GM18520 (cell line): ENCODE data around the gene GNAQ.

Experiments
- ATAC-seq: cut with Tn5 transposase; IDR thresholded peaks from one replicate; pipeline ENCODE4 v1.9.1; 2021; ENCODE audit not compliant: unreplicated experiment

The GNAQ gene

GRCh38 chr9:78031893-78032729 lies 500 bp upstream of the GNAQ start:
- ATAC-seq, result no peak

- no peak for ATAC-seq
Observed at GRCh38 chr9:78030553-78031443, 813 bp downstream of the GNAQ start.

- no peak for ATAC-seq
Observed at GRCh38 chr9:78030296-78030552, 1.4 kb downstream of the GNAQ start.

- ATAC-seq, result no peak
Observed at GRCh38 chr9:78029551-78030295, 1.9 kb downstream of the GNAQ start.

- no peak for ATAC-seq
Observed at GRCh38 chr9:78028926-78029325, 2.7 kb downstream of the GNAQ start.

GRCh38 chr9:78026947-78027346 lies 4.7 kb downstream of the GNAQ start:
- ATAC-seq, result no peak

- no peak for ATAC-seq
Observed at GRCh38 chr9:78026416-78026815, 5.2 kb downstream of the GNAQ start.

- no peak for ATAC-seq
Observed at GRCh38 chr9:78025186-78025585, 6.4 kb downstream of the GNAQ start.

- ATAC-seq, result no peak
Observed at GRCh38 chr9:78023003-78023741, 8.4 kb downstream of the GNAQ start.

GRCh38 chr9:78021697-78022096 lies 9.9 kb downstream of the GNAQ start:
- ATAC-seq, result no peak

- no peak for ATAC-seq
Observed at GRCh38 chr9:78017190-78017693, 14.4 kb downstream of the GNAQ start.

GRCh38 chr9:78015241-78015640 lies 16.4 kb downstream of the GNAQ start:
- no peak for ATAC-seq

GRCh38 chr9:78014776-78015175 lies 16.8 kb downstream of the GNAQ start:
- no peak for ATAC-seq

GRCh38 chr9:78013934-78014333 lies 17.7 kb downstream of the GNAQ start:
- no peak for ATAC-seq

- ATAC-seq, result no peak
Observed at GRCh38 chr9:78011049-78011448, 20.6 kb downstream of the GNAQ start.

GRCh38 chr9:78010445-78010844 lies 21.2 kb downstream of the GNAQ start:
- ATAC-seq, result no peak

GRCh38 chr9:78009186-78009585 lies 22.4 kb downstream of the GNAQ start:
- ATAC-seq, result no peak

- no peak for ATAC-seq
Observed at GRCh38 chr9:78006734-78007133, 24.9 kb downstream of the GNAQ start.

GRCh38 chr9:78005231-78006002 lies 26.2 kb downstream of the GNAQ start:
- no peak for ATAC-seq
